Caco-2 (cell line): ENCODE results near the gene ACR. TPM values are rescaled to one million over a fixed set of nuclear protein-coding genes. Genes with fewer than 3 reads are reported as not detected.

Source experiments
- BruUV-seq: library from RNA; stranded (reverse); fragments of 400-500 nt; replicated peaks from 2 replicates; lab custom pipeline; 2021; lab: Mats Ljungman, UMichigan
- CTCF ChIA-PET: fragments of 300-600 bp; sonication (Branson Sonifier 250); formaldehyde crosslinking; loops from one replicate; lab custom pipeline; 2022; ENCODE audit warnings: antibody characterized with exemption; lab: Charles Lee
- POLR2A ChIA-PET: fragments of 300-600 bp; sonication (Branson Sonifier 250); formaldehyde crosslinking; loops from one replicate; lab custom pipeline; 2022; ENCODE audit warnings: antibody characterized with exemption; lab: Charles Lee
- DNase-seq, 2 experiments: peaks; one replicate each; pipeline versions ENCODE4 v3.0.0 to v3.0.0-alpha.2; 2020 to 2022
- H3K27me3 ChIP-seq: replicated peaks from 2 replicates; pipeline ENCODE4 v1.6.0; 2011; ENCODE audit warnings: low read length; ENCODE audit not compliant: control insufficient read depth, insufficient read depth
- H3K36me3 ChIP-seq: 2 replicates; pipeline ENCODE4 v1.5.1; 2011; ENCODE audit warnings: low read length; ENCODE audit not compliant: control insufficient read depth, insufficient read depth
- H3K4me1 ChIP-seq: fragments of 250-450 bp; sonication (Bioruptor Pico); 2 replicates; pipeline ENCODE4 v1.5.1; 2020; ENCODE audit warnings: mild to moderate bottlenecking
- H3K4me3 ChIP-seq: 2 replicates; pipeline ENCODE4 v1.5.1; 2011; ENCODE audit warnings: low read depth, mild to moderate bottlenecking, control low read depth, low read length
- H3K9me3 ChIP-seq: fragments of 250-450 bp; sonication (Bioruptor Pico); 2 replicates; pipeline ENCODE4 v1.5.1; 2020; ENCODE audit warnings: mild to moderate bottlenecking, moderate library complexity
- H3K27ac Mint-ChIP-seq: one replicate; pipeline ENCODE4 v1.8.0; 2022; ENCODE audit warnings: mixed read lengths; ENCODE audit not compliant: unreplicated experiment
- H3K27me3 Mint-ChIP-seq: one replicate; pipeline ENCODE4 v1.8.0; 2022; ENCODE audit warnings: mixed read lengths; ENCODE audit not compliant: insufficient read depth, unreplicated experiment
- H3K36me3 Mint-ChIP-seq: one replicate; pipeline ENCODE4 v1.8.0; 2022; ENCODE audit warnings: mild to moderate bottlenecking, mixed read lengths; ENCODE audit not compliant: insufficient read depth, unreplicated experiment
- H3K4me1 Mint-ChIP-seq: one replicate; pipeline ENCODE4 v1.8.0; 2022; ENCODE audit warnings: low read depth, mixed read lengths; ENCODE audit not compliant: unreplicated experiment
- H3K4me3 Mint-ChIP-seq: one replicate; pipeline ENCODE4 v1.8.0; 2022; ENCODE audit warnings: mild to moderate bottlenecking, moderate library complexity, mixed read lengths; ENCODE audit not compliant: unreplicated experiment
- H3K9me3 Mint-ChIP-seq: one replicate; pipeline ENCODE4 v1.8.0; 2022; ENCODE audit warnings: mixed read lengths; ENCODE audit not compliant: unreplicated experiment
- intact Hi-C: fragments of 100-400 bp; cut with micrococcal nuclease; formaldehyde crosslinking; loops from one replicate; pipeline ENCODE4 v1.10.0; 2022; ENCODE audit not compliant: unreplicated experiment
- total RNA-seq: library from RNA; stranded (reverse); gene quantifications from 2 replicates; pipeline ENCODE4 v1.2.3, GENCODE V29; 2022
- TF ChIP-seq, protein P1 (sequence below), 2 experiments: fragments of 200-600 bp in 1 of 2; IDR thresholded peaks; 1 replicate in 1 of 2; 2 replicates in 1 of 2; pipeline versions ENCODE4 v1.5.1 to v1.8.0; 2011 to 2022; ENCODE audit warnings: antibody characterized with exemption in 1 of 2, control low read depth in 1 of 2, inconsistent platforms in 1 of 2, low read depth in 1 of 2, low read length in 1 of 2, mild to moderate bottlenecking in 1 of 2, moderate library complexity in 1 of 2; ENCODE audit not compliant: insufficient read depth in 1 of 2, severe bottlenecking in 1 of 2, unreplicated experiment in 1 of 2

Gene ACR
- total RNA-seq, 1 experiment from 2014 or later, result not detected

DNA sequence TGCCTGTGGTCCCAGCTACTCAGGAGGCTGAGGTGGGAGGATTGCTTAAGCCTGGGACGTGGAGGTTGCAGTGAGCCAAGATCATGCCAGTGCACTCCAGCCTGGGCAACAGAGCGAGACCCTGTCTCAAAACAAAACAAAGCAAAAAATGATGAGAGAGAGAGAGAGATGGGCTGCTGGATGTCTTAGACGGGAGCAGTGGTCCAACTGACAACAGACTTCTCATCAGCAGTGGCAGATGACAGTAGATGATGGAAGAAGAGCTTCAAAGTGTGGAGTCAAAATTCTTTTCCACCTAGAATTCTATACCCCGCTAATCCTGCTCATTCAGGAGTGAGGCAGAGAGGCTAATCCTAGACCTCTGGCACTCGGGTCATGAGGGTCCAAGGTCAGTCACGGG is 29.0 kb upstream of the ACR start:
- intact Hi-C loops, result no loop called here
- no peaks in the 10 kb centered on the region for H3K27me3 ChIP-seq
- no peaks in the 10 kb centered on the region for H3K9me3 ChIP-seq
- POLR2A ChIA-PET, result no interaction called here
- Mint-ChIP-seq H3K27me3 (no peaks in the 10 kb centered on the region), H3K4me3 (no peak overlapping the region), H3K27ac (no peak overlapping the region), H3K36me3 (peaks cover 6% of the 10 kb centered on the region), H3K4me1 (no peaks in the 10 kb centered on the region), H3K9me3 (no peaks in the 10 kb centered on the region)
- TF ChIP-seq, protein P1, sequence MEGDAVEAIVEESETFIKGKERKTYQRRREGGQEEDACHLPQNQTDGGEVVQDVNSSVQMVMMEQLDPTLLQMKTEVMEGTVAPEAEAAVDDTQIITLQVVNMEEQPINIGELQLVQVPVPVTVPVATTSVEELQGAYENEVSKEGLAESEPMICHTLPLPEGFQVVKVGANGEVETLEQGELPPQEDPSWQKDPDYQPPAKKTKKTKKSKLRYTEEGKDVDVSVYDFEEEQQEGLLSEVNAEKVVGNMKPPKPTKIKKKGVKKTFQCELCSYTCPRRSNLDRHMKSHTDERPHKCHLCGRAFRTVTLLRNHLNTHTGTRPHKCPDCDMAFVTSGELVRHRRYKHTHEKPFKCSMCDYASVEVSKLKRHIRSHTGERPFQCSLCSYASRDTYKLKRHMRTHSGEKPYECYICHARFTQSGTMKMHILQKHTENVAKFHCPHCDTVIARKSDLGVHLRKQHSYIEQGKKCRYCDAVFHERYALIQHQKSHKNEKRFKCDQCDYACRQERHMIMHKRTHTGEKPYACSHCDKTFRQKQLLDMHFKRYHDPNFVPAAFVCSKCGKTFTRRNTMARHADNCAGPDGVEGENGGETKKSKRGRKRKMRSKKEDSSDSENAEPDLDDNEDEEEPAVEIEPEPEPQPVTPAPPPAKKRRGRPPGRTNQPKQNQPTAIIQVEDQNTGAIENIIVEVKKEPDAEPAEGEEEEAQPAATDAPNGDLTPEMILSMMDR (IDR thresholded peaks at IDR 0.05; ENCODE audit: insufficient read depth in 1 of 2, low read depth in 1 of 2, low read length in 1 of 2, severe bottlenecking in 1 of 2, unreplicated experiment in 1 of 2), result no peak
- no peak overlapping the region for H3K4me3 ChIP-seq
- H3K4me1 ChIP-seq, result no peaks in the 10 kb centered on the region
- no peaks in the 10 kb centered on the region; the same call in 1 of the 2 replicates for H3K36me3 ChIP-seq
- BruUV-seq, result no TSS peak
- no peak for DNase-seq
- CTCF ChIA-PET, result no interaction called here

DNA sequence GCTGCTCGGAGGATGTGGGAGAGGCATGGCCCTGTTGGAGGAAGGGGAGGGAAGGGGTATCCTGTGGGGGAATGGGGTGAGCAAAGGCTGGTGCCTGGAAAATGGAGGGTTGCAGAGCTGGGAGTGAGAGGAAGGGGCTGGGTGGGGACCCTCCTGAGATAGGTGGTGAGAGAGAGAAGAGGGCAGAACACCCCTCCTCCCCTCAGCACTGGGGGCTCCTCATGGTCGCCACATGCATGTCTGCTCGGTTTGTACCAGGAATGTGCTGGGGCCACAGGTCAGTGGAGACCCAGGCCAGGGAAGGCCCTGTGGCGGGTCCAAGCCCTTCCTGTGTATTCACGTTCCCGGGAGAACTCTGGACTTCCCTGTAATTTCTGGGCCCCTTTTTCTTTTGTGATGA is 27.8 kb upstream of the ACR start:
- Mint-ChIP-seq H3K4me3 (no peak overlapping the region), H3K27ac (no peak overlapping the region), H3K4me1 (no peaks in the 10 kb centered on the region), H3K9me3 (no peaks in the 10 kb centered on the region), H3K36me3 (peaks cover 6% of the 10 kb centered on the region), H3K27me3 (no peaks in the 10 kb centered on the region)
- TF ChIP-seq, protein P1 (IDR thresholded peaks at IDR 0.05; ENCODE audit: insufficient read depth in 1 of 2, low read depth in 1 of 2, low read length in 1 of 2, severe bottlenecking in 1 of 2, unreplicated experiment in 1 of 2), result no peak
- H3K4me3 ChIP-seq, result no peak overlapping the region
- CTCF ChIA-PET, result no interaction called here
- BruUV-seq, result no TSS peak
- no peaks in the 10 kb centered on the region; the same call in 1 of the 2 replicates for H3K36me3 ChIP-seq
- H3K27me3 ChIP-seq, result no peaks in the 10 kb centered on the region
- H3K4me1 ChIP-seq, result no peaks in the 10 kb centered on the region
- H3K9me3 ChIP-seq, result no peaks in the 10 kb centered on the region
- POLR2A ChIA-PET, result no interaction called here
- intact Hi-C loops, result no loop called here
- DNase-seq, result no peak

DNA sequence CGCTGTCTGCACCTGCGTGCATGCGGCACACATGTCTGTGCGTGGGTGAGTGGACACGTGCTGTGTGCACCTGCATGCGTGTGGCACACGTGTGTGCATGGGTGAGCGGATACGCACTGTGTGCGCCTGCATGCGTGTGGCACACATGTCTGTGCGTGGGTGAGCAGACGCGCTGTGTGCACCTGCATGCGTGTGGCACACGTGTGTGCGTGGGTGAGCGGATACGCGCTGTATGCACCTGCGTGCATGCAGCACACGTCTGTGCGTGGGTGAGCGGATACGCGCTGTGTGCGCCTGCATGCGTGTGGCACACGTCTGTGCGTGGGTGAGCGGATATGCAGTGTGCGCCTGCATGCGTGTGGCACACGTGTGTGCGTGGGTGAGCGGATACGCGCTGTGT is 27.1 kb upstream of the ACR start:
- intact Hi-C loops, result no loop called here
- H3K9me3 ChIP-seq, result no peaks in the 10 kb centered on the region
- DNase-seq, result no peak
- POLR2A ChIA-PET, result no interaction called here
- H3K36me3 Mint-ChIP-seq, result peaks cover 6% of the 10 kb centered on the region
- H3K4me1 ChIP-seq, result no peaks in the 10 kb centered on the region
- H3K4me1 Mint-ChIP-seq, result no peaks in the 10 kb centered on the region
- H3K27me3 ChIP-seq, result no peaks in the 10 kb centered on the region
- no peak overlapping the region for H3K4me3 Mint-ChIP-seq
- no peak overlapping the region for H3K4me3 ChIP-seq
- no peaks in the 10 kb centered on the region for H3K27me3 Mint-ChIP-seq
- H3K9me3 Mint-ChIP-seq, result no peaks in the 10 kb centered on the region
- H3K36me3 ChIP-seq, result no peaks in the 10 kb centered on the region; the same call in 1 of the 2 replicates
- CTCF ChIA-PET, result no interaction called here
- no TSS peak for BruUV-seq
- TF ChIP-seq, protein P1 (IDR thresholded peaks at IDR 0.05; ENCODE audit: insufficient read depth in 1 of 2, low read depth in 1 of 2, low read length in 1 of 2, severe bottlenecking in 1 of 2, unreplicated experiment in 1 of 2), result no peak
- H3K27ac Mint-ChIP-seq, result no peak overlapping the region
